Dedifferentiated amniotic fluid mesenchymal stem cell (primary cell): ENCODE data around the gene GCK.
"Not testable (repeated sequence)": the region's sequence is repeated elsewhere in the genome, so short reads cannot be mapped to it uniquely, and the experiment has no call there.

Source experiments
- DNase-seq: peaks from one replicate; pipeline ENCODE4 v3.0.0-alpha.2; 2016; ENCODE audit errors: extremely low spot score

GCK gene

DNA sequence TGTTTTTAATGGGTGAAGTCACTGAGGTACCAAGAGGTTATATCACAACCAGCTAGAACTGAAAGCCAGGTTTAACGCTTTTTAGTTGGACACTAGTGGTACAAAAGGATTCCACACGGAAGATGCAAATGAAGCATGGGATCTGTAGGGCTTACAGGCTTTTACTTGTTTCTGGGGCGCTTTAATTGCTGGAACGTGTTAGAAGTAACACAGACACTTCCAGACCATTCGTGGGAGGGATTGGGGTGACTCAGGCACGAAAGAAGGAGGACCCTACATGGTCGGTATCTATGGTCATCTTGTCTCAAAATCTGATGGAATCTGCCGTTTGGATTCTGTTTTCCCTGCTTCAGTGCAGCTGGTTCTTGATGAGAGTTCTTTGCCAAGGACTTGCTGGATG, 12.6 kb upstream of the GCK start:
- no peak for DNase-seq

DNA sequence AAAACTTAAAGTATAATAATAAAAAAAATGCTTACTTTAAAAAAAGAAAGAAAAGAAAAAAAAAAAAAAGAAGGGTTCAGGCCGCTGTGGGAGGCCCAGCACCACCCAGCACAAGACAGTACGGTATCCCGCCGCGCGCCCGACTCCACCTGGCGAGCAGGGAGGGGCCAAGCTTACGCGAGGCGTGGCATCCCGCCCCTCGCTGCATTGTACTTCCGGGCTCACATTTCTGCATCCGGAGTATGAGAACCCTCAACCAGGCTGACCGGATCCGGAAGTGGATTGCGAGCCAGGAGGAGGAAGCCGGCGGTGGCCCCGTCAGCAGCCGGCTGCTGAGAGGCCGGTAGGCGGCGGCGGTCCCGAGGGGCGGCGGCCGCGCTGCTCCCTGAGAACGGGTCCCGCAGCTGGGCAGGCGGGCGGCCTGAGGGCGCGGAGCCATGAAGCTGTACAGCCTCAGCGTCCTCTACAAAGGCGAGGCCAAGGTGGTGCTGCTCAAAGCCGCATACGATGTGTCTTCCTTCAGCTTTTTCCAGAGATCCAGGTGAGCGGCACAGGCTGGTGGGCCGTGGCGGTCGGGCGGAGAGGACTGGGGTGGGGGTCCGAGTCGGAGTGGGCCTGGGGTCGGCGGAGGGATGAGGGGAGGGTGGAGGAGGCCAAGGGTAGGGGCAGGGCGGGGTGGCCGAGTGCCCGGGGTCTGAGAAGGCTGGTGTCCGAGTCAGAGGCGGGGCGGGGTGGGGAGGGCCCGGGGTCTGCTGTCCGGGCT, 11.6 kb upstream of the GCK start, which contains the start of gene YKT6:
Gene YKT6, plus strand, starts transcription at position 280 of the 763 bp plus-strand sequence. Its CDS starts 158 bp downstream, at position 438.
- DNase-seq = peak; percentile 97

GRCh38 chr7:44200163-44200562, 10.9 kb upstream of the GCK start:
- not testable (repeated sequence) for DNase-seq

DNA sequence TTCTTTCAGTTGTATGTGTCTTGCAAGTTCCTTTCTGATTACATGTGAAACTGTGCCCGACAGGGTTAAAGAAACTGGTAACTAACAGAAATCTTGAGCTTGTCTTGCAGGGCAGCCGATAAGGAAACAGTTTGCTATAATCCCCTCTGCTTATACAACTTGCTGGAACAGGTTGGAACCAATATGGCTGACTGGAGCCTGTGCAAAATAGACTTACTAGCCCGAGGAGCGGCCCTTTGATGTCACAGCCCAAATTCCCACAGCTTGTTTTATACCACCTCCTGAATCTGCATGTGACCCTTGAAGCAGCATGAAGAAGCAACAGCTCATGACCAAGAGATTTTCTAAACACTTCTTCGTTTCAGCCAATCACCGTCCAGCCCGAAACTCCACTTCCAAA, 8.2 kb upstream of the GCK start:
- DNase-seq = no peak

DNA sequence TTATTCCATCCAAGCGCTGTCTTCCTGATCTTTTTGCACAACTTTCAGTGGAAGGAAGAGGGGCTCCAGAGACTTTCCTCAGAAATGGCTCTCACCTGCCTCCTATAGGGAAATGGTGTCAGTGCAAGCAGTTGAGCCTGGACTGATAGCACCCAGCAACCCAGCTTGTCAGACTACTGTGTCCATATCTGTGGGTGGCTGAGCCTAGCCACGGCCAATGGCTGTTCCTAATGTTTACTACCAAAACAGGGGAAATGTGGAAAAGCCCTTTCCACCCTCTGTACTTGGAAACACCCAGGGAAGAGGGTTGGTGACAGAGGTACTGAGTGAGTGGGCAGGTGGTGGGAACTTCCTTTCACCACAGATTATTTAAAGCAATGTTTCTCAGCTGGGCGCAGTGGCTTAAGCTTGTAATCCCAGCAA, 7.2 kb upstream of the GCK start:
- DNase-seq = peak; percentile 53

DNA sequence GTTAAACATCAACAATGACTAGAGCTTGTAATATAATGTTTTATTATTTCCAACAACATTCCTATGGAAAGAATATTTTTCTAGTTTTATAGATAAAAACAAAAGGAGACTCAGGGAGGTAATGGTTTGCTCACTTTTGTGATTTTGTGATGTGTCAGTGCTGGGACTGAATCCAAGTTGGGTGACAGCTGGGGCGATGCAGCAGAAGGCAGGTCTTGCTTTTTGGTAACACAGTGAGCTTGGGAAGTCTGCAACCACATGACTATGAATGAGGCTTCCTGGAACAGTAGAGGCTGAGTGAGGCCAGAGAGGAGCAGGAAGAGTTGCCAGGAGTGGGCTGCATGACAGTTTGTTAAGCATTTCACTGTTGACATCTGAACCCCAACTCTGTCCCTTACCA, 6.7 kb upstream of the GCK start:
- DNase-seq = no peak

DNA sequence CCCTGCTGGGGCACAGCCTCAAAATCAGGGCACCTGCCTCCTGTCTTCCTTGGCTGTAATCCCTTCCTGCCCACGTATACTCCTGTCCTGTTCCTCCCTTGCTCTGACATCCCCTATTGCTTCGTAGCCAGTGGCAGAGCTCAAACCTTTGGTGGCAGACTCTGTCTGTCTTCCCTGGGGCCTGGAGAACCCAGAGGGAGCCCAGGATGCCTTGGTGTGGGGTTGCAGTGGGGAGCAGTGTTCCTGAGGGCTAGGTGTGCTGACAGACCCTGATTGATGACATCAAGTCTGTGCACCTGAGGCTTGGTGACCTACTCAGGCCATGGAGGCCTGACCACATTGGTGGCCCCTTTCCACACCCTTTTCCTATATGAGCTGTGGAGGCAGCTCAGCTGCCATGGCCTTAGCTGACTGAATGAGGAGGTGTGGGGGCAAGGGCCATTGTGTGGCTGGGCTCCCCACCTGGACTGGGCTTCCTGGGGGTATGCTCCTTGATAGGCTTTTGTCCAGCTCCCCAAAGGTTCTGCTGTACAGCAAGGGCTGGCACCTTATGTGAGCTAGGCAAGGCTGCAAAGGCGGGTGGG, 5.4 kb upstream of the GCK start:
- no peak for DNase-seq

- DNase-seq = no peak
Measured at GRCh38 chr7:44194069-44194468, 4.8 kb upstream of the GCK start.

GRCh38 chr7:44193011-44193802, 4.0 kb upstream of the GCK start:
- no peak for DNase-seq

- no peak for DNase-seq
Measured at GRCh38 chr7:44191171-44191570, 1.9 kb upstream of the GCK start.

DNA sequence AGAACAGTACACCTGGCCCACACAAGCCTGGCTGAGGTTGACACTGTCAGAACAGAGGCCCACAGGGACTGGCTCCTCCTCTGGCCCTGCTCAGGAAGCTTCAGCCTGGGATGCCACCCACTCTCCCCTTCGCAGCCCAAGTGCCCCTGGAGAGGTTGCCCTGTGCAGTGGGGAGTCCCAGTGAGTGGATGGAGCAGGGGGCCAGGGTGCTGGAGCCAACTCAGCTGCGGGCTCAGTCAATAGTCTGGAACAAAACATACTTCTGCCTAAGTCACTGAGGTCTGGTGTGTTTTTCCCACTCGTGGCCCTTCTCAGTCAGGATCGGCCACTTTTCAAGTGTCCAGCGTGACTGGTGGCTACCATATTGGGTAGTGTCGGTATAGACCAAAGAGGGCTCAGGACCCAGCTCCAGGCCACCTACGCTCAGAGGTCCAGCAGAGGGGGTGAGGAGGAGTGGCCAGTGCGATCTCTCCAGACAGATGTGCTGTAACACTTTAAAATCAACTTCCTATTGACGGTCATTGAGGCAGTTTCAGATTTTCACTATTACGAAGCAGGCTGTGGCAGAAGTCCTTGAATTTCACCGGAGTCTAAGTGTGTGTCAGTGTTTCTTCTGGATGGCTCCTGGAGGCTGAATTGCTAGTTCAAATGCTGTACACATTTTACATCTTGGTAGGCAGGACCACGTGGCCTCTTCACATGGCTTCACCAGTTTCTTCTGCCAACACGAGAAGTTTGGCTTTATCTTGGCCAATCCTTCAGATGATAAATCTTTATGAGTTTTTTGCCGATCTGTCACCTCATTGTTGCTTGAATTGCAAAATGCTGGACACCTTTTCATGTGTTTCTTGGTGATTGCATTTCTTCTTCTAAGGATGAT, 994 bp upstream of the GCK start:
- no peak for DNase-seq

GRCh38 chr7:44188480-44189225, 586 bp downstream of the GCK start:
- DNase-seq = no peak

DNA sequence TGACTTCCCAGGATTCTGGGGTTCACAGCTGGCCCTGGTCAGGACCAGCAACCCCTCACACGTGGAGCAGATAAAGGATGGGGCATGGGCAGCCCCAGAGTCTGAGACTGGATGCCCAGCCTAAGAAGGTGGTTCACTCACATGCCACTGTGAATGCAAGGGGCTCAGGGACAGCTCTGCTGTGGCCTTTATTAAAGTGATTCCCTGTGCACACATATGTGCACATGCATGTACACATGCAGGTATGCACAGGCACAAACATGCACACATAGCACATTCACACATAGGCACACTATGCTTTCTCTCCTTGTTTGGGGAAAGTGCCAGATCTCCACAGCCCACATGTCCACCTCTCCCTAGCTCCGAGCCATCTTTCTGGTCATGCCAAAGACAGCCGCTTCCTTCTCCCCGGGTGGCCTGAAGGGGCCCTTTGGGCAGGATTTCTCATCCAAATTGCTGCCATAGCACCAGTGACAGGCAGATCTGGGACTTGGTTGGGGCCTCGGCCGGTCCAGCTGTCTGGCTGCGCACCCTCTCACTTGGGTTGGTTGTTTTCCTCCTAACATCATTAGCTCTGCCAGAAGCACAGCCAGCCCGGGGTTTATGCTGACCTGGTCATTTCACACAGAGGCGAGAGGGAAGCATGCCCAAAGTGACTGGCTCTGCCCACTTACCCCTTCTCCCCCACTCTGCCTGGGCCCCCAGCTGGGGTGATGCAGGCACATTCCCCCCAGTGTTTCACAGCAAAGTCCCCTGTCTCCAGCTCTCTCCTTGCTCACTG, 1.4 kb downstream of the GCK start:
- no peak for DNase-seq

- DNase-seq = no peak
Measured at GRCh38 chr7:44186736-44187135, 2.5 kb downstream of the GCK start.

- no peak for DNase-seq
Measured at GRCh38 chr7:44185729-44186128, 3.5 kb downstream of the GCK start.

DNA sequence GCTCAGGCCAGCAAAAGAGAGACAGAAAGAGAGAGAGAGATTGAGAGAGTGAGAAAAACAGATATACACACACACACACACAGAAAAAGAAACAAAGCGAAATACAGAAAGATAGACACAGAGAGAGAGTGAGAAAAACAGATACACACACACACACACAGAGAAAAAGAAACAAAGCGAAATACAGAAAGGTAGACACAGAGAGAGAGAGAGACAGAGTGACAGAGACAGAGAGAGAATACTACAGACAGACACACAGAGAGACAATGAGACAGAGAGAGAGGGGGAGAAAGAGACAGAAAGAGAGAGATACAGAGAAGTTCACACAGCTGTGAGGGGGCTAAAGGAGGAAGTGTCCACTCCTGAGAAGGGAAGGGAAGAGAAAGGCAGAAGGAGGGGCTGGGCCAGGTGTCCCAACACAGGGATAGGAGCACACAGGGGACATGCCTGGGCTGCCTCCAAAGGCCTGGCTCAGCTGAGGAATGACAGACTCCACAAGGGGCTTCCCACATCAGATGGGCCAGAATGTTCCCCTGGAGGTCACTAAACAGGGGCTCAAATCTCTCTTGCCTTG, 4.3 kb downstream of the GCK start:
- DNase-seq = no peak

- no peak for DNase-seq
Measured at GRCh38 chr7:44184206-44184872, 4.9 kb downstream of the GCK start.

DNA sequence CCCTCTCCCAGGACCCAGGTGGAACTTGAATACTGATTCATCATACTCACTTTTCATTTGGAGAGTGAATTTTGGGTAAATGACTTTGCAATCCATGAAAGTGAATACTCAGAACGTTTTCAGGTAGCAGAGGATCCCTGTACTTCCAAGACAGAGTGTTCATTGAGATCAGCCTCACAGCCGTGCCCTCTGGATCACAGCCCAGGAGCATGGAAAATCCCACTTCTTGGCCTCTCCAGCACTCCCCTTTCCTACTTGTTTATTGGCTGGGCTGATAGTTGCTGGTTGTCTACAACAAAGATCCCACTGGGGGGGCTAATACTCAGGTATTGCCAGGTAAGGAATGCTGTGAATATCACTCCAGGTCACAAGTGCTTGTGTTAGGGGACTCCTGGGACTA, 5.9 kb downstream of the GCK start:
- DNase-seq = no peak

- DNase-seq = no peak
Measured at GRCh38 chr7:44182827-44183226, 6.4 kb downstream of the GCK start.
